ENCODE data around the gene UBE3B. TPM values are rescaled to one million over a fixed set of nuclear protein-coding genes. Genes with fewer than 3 reads are reported as not detected.

UBE3B gene
- total RNA-seq, 1 donor from 2014 or later = 28.2 TPM

DNA sequence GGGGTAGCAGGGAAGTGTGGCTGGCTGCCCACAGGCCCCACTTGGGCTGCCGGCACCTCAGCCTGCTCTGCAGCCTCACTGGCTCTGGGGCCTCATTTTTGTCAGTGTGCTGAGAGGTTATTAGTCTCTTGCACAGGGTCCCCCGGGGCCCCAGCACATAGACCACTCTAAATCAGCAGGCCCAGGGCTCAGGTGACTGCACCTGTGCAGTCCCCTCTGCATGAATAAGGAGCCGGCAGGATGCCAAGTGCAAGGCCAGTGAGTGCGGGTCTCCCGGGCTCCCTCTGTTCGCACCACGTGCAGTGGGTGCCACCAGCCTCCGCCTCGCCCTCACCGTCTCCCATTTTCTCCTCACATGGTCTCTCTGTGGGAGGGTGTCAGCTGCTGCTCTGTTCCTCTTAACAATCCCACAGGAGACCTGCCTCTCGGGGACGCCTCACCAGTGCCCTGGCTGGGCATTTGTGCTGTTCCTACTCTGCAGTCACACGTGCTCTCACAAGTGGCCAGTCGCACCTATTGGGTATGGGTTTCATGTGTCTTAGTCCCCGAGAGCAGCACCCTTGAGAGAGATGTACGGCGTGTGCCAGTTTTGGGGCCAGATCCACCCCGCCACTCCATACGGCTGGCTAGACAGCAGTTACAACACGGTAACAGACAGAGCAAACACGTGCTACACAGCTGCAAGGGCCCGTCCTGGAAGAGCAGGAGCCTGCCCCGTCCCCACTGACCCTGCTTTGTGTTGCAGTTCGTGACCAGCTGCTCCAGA, 55.5 kb downstream of the UBE3B start:
- DNase-seq = no peak

DNA sequence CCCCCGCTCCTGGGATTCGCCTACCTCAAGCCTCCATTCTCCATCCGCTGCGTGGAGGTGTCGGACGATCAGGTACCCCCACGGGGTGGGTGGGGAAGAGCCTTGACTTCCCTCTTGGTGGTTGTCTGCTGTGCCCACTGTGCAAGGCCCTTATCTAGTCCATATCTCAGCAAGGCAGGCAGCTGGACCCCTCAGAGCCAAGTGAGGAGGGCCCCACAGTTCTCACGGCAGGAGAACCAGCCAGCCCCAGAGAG, 56.0 kb downstream of the UBE3B start:
- DNase-seq = no peak

DNA sequence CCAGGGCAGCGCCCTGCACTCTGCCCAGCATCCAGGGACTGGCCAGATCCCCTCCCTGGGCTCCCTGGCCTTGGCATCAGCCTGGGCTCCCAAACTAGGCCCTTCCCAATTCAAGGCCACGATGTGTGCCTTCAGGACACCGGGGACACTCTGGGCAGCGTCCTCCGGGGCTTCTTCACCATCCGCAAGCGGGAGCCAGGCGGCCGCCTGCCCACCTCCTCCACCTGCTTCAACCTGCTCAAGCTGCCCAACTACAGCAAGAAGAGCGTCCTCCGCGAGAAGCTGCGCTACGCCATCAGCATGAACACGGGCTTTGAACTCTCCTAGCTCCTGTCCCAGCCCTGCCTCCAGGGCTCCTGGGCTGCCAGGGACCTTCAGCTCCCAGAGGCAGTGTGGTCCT, 57.0 kb downstream of the UBE3B start:
- DNase-seq = no peak

DNA sequence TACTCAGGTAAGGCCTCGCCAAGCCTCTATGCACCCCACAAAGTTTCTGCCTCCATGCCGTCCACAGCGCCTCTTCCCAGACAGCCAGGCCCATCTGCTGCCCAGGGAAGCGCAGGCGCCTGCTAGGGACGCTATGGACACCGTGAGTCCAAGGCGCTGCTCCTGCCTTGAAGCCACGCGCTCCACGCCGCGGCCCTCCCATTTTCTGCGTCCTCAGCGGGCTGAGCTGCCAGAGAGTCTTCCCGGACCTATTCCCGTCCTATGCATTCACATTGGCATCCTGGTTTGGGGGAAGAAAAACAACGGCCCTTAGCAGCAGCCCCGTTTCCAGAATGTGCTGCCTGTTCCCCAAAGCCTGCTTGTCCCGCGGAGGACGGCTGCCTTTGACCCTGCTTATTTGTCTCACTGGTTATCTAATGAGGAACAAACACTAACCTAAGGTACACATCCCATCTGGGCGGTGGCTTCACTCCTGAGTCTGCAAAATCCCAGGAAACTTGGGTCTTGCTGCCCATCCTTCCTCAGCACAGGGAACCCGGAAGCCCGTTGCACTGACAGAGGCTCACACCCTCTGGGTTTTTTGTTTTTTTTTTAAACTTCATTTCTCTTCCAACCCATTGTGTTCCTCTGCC, 57.9 kb downstream of the UBE3B start:
- no peak for DNase-seq

DNA sequence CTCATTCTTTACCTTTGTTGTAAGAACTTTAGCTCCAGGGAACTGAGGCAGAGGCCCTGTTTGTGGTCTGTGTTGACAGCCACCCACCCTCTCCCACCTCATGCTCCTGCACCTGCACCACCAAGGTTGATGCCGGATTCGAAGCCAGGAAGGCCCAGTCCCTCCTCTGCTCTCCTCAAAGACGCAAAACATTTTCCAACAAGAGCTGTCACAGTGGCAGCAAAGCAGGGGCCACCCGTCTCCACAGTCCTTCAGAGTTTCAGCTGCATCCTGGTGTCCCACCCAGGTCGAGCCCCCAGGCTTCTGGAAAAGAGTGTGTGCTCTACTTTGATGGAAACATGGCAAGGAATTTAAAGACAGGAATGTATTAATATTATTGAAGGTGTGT, 58.4 kb downstream of the UBE3B start:
- DNase-seq = no peak

DNA sequence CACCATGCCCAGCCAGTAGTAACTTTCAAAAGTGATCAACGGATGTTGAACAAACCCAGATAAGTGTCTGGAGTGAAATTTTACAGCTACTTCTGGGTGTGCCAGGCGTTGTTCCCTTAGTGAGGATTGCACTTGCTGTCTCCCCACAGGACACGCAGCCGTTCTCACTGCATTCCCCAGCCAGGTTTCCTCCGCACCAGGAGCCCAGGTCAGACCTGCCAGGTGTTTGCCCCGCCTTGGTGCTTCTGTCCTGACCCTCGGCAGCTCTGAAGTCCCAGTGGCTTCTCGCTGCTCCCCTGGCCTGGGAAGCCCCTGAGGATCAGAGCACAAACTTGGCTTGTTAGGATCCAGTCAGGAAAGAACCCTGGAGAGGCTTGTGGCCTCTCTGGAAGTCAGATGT, 59.7 kb downstream of the UBE3B start:
- DNase-seq = no peak

DNA sequence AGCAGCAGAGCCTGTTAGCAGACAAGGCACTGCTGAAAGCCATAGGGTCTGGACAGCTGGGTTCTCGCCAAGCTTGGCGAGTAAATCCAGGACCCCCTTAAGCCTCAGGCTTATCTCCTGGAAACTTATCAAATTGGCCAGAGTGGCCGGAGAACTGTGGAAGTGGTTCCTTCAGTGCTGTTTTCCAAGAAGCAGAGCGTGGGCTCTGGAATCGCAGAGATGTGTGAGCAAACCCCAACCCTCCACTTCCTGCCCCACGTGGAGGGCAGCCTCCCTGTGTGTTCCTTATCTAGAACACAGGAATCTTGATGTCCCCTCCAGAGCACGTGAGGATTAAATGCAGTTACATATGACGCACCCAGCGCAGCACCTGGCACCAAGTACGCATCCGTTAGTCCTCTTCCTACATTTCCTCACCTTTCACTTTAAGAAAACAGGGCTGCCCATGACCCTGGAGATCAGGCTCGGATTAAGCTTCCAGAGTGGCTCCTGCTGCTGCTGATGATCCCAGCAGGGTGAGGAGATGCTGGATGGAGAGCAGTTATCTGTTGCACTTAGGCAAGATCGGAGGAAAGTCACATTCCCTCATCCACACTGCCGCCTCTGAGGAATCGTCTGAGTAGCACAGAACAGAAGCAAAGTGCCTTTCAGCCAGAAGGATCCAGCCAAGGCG, 60.9 kb downstream of the UBE3B start:
- no peak for DNase-seq

DNA sequence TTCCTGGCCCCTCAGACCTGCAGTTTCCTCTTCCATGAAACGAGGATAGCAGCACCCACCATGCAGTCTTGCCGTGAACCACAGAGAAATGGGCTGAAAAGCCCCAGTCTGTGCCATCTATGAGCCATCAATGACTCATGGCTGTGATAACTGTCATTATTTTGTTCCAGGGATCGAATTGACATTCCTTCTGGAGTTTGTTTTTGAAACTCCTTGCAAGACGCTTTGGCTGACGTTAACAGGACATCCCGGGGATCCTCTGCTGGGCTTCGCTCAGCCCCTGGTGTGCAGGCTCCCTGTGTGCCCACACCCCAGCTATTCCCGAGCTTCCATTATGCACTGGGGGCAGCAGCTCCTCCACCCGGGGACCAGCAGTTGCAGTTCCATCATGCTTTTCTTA, 62.1 kb downstream of the UBE3B start:
- no peak for DNase-seq

DNA sequence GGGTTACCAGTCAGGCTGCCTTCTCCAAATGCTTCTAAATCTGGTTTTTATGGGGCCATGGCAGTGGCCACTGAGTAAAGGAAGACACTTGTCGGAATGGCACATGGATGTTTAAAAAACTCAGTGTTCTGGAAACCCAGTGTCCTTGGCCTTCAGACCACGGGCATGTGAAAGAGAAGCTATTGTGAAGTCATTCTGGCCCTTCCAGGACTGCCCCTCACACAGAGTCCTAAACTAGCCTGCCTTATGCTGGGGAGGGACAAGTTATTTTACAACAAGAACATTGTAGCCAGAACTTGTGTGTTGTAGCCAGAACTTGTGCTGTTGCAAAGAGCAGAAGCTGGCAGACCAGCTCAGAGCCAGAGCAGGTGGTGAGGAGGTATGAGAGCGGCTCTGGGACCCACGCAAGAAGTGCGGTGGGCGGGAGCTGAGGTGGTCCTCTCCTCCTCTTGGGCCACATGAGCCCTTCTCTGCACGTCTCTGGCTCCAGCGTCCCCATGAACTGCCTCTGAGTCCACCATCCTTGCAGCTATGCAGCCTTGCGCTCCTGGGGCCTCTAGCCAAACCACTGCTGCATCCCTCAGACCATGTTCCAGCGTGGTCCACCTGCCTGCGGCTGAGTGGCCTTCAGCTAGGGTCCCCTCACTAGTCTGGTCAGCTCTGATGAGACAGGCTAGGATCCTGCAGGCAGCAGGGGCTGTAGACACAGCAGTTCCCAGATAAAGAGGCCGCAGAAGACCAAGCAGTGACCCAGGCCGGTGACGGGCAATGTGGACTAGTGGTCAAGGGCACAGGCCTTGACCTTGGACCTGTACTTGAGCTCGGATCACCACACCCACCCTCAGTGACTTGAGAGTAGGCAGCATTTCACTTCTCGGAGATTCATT, 63.3 kb downstream of the UBE3B start:
- DNase-seq = no peak

DNA sequence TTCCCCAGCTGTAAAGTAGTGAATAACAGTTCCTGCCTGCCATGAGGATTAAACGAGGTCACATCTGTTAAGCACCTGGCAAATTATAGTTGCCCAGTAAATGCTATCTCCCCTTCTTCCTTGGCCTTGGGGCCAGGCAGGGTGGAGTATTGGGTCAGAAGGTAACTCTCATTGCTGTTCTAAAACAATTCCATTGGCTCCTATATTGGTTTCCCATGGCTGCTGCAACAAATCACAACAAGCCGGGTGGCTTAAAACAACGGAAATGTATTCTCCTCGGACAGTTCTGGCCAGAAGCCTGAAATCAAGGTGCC, 63.9 kb downstream of the UBE3B start:
- DNase-seq = no peak

DNA sequence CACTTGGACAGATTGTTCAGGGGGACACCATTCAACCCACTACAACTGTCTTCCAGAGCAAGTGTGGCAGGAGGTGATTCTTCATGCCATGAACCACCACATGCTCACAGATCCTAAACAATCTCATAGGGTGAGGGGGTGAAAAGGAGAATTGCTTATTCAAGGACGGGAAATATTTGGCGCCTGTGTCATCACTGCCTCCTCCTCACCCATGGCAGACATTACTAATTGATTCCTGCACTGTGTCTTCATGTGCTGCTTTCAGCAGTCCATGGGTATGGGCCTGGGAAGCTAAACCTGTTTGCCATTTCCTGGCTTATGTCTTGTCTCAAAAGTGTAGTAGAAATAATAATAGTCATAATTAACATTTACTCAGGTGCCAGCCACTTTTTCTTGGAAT, 64.6 kb downstream of the UBE3B start:
- DNase-seq = no peak

DNA sequence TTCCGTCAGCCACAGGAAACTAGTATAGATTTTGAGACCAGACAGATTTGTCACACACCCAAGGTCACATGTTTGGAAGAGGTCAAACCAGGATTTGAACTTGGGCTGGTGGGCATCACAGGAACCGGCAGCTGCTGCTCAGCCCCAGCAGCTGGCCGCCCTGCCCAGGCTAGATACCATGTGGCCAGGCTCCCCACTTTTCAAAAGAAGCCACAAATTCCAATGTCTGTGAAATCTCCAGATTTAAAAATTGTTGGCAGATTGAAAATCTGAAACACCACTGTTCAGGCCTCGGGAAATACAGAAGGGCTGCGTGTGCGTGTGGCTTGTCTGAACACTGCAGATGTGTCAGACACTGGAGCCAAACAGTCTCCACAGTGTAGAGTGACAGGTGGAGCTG, 65.4 kb downstream of the UBE3B start:
- DNase-seq = no peak

DNA sequence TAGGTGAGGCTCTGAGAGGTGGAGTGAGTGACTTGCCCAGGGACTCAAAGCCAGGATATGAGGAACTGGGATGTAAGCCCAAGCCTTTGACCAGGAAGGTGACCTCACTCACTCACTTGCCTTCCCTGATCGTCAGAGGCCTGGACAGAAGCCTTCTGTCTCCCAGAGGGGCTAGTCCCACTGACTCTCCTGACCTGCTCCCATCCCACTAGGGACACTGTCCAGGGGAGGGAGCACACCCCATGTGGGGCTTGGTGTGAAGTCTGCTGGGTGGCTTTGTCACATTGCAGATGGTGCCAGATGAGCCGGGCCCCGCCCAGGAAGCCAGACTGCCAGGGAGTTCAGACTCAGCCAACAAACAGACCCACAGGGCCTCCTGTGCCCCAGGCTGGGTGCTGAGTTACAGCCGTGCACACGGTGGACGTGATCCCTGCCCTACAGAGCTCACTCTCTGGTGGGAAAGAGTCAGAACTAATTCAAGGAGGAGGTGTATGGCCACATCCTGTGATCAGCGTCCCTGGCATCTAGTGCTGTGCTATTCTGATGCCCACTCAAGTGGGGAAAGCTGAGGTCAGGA, 67.6 kb downstream of the UBE3B start:
- DNase-seq = no peak

DNA sequence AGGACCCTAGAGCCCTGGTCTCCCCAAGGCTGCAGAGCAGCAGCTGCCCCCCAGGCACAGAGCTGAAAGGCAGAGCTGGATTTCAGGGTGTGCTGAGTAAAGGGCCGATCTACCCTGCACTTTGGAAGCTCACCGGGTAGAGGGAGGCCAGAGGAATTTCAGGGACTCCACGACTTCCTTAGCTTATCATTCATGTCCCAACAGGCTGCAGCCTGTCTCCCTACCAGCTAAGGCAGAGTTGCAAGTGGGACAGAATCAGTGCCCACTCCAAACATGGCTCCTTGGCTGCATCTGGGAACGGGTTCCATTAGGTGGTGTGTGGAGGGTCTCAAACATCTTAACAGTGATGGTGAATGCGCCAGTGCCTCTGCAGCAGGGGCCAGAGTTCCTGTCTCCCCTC, 68.4 kb downstream of the UBE3B start:
- no peak for DNase-seq

DNA sequence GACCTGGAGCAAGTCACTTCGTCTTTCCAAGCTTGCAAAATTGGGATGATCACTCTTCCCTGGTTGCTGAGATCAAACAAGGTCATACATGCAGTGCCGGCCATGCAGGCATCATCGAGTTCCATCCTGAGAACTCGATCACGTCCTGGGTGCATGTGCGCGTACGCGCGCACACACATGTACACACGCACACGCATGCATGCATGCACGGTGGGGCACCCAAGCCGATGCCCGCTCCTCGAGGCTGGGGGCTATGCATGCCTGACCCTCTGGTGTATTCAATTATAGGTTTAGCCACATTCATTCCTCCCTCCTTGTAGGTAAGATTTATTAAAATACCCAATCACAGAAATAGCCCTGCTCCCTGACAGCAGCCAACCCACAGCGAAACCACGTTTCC, 69.9 kb downstream of the UBE3B start:
- DNase-seq = no peak

DNA sequence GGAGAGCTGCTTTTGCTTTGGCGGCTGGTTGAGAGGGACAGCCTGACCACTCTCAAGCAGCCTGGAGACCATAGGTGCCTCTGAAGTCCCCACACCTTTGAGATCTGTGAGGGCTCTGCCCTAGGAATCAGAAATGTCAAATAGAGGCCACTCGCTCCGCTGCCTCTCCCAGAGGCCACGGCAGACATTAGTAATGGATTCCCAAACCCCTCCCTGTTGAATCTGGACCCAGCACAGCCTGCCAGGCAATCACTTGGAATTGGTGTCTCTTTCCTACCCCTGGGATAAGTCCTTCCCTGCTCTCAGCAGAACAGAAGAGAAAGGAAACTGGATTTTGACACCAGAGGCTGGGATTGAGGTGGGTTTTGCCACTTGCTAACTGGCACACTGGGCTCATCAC, 70.8 kb downstream of the UBE3B start:
- DNase-seq = no peak

DNA sequence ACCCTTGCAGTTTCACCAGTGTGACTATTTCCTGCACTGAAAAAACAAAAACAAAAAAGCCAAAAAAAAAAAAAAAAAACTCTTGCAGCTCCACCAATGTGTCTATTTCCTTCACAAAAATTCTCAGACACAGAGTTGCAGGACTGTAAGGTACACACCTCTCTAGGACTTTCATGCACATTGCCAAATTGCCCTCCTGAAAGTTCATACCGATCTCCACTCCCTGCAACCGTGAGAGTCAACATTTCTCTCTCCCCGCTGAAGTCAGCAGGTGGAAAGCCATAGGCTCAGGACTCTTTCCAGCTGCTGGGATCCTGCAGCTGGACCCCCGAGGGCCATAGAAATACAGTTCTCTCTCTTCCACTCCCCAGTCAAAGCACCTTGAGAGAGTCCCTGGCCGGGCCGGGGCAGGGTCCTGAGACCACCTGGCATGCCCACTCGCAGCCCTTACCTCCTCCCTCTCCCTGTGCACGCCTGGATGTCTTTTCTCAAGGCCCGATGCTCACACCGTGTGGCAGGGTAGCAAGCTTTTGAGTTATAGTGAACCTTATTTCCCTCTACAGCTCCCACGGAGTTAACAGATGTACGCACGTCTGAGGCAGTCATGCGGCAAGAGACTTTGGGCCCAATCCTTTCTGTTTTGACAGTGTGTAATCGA, 72.3 kb downstream of the UBE3B start:
- no peak for DNase-seq

DNA sequence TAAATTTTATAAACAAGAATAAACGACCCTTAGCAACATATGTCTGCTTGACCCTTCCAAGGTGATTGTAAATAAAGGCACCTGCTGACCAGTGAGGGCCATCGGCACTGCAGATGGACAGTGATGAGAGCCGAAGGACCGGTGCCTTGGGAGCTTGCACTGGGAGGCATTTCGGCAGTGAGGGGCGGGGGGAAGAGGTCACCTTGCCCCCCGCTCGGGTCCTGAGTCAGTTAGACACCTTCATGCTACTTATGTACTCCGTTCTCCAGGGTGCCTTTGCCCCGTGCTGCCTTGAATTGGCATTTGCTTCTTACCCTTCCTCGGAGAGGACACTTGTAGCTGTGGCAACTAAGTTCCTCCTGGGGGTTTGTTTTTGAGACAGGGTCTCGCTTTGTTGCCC, 72.8 kb downstream of the UBE3B start:
- no peak for DNase-seq

DNA sequence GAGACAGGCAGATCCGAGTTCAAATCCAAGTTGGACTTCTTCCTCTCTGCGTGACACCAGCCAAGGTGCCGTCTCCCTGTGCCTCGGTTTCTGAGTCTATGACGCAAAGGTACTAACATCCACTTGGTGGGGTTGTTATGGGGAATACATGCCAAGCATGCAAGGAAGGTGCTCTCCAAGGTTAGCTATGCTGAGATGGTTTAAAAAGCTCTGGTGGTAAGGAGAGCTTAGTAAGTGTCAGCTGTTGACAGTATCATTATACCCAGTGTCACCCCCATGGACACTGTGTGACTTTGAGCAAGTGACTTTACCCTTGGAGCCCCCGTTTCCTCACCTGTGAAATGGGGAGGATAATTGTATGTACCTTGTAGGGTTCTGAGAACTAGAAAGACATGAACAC, 73.7 kb downstream of the UBE3B start:
- DNase-seq = no peak

DNA sequence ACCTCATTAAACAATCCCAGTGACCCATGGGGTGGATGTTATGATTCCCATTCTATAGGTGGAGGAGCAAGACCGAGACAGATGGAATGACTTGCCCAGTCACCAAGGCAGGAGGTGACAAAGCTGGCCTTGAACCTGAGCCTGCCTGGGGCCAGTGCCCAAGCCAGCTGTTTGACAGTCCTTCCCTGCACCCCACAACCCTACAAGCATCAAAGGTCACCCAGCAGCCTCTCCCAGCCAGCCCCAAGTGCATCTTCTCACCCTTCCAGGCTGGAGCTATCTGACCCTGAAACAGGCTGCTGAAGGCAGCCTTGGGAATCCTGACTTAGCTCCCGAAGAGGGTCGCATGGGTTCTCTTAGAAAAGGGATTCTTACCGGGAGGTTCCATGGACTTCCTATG, 75.5 kb downstream of the UBE3B start:
- DNase-seq = no peak

DNA sequence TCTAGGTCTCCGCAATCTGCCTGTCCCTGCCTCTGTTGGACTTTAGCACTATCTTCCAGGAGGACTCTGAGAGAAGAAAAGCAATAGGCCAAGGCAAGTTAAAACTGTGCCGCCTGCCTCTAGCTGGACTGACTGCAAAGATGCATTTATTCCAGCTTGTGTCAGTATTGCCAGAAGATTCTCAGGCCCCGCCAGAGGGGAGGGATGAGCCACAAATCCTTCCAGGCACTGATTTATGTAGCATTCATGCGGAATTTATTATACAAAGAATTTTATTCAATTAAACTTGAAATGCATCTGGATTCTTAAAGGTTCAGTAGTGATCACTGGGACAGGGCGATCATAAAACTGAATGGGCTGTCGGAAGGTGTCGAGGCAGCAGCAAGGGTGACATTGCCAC, 76.0 kb downstream of the UBE3B start:
- peak; percentile 35 for DNase-seq

DNA sequence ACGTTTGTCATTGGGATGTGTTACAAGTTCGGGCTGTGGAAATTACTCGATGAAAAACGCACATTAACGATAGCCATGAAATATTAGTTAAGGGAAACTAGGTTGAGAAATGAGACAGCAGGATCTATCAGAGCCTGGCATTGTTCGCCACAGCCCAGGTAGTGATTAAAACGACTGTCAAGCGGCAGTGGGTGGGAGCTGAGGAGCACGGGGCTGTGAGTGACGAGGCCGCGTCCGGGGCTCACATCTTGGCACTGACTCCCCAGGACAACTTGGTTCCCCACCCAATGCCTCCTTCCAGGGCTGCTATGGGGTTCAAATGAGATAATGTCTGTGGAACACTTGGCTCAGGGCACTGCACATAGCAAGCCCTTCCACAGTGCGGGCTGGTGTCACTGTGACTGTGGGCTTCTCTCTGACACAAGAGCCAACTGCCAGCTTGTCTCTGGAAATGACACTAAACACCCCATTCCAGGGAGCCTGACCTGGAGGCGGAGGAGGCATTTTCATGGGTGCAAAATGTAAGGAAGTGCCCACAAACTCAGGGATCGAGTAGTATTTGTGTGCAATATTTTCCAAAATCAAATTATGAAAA, 76.6 kb downstream of the UBE3B start:
- DNase-seq = no peak

All from skin of body (tissue), 2 donors.